Measurements from ENCODE around the gene ANKH.

Gene ANKH

DNA sequence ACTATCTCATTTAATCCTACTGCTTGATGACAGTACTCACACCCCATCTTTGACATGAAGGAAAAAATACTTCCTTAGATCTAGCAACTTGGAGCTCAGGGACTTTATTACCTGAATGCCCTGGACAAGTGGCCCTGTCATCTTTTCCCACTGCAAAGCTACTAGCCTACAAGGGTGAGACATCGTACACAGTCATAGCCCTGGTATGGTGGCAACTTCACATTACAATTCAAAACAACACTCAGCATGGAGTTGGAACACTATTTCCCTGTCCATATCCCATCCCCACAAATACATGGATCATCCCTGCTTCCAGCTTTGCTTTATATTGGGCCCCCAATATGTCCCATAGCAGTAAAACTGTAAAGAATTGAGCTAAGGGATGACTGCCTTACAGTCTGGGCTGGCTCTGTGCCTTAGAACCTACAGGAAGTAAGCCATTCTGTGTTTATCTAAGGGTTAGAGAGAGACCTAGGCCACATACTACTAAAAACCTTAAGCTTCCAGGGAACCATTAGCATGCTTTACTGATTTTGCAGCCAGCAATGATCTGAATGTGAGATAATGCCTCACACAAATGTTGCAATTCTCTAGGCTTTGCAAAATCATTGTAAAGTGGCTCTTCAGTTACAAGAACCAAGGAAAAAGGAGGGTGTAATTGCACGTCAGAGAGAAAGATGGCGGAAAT, 151.2 kb downstream of the ANKH start:
- no peak overlapping the region for H3K4me3 ChIP-seq (ENCODE audit: low read length)
- TF ChIP-seq ZNF274 (IDR thresholded peaks at IDR 0.05; ENCODE audit: low read depth, low read length): no peak

- H3K4me3 ChIP-seq (ENCODE audit: low read length): no peak overlapping the region
- TF ChIP-seq ZNF274 (IDR thresholded peaks at IDR 0.05; ENCODE audit: low read depth, low read length): no peak
Observed at GRCh38 chr5:14718778-14719177, 152.8 kb downstream of the ANKH start.

GRCh38 chr5:14716755-14717752, 154.5 kb downstream of the ANKH start:
- TF ChIP-seq ZNF274 (IDR thresholded peaks at IDR 0.05; ENCODE audit: low read depth, low read length): no peak
- no peak overlapping the region for H3K4me3 ChIP-seq (ENCODE audit: low read length)

- no peak for TF ChIP-seq ZNF274 (IDR thresholded peaks at IDR 0.05; ENCODE audit: low read depth, low read length)
- no peak overlapping the region for H3K4me3 ChIP-seq (ENCODE audit: low read length)
Observed at GRCh38 chr5:14715481-14715880, 156.1 kb downstream of the ANKH start.

- no peak overlapping the region for H3K4me3 ChIP-seq (ENCODE audit: low read length)
- TF ChIP-seq ZNF274 (IDR thresholded peaks at IDR 0.05; ENCODE audit: low read depth, low read length): no peak
Observed at GRCh38 chr5:14714706-14715105, 156.9 kb downstream of the ANKH start.

- no peak for TF ChIP-seq ZNF274 (IDR thresholded peaks at IDR 0.05; ENCODE audit: low read depth, low read length)
- no peak overlapping the region for H3K4me3 ChIP-seq (ENCODE audit: low read length)
Observed at GRCh38 chr5:14713476-14714390, 157.8 kb downstream of the ANKH start.

- TF ChIP-seq ZNF274 (IDR thresholded peaks at IDR 0.05; ENCODE audit: low read depth, low read length): no peak
- H3K4me3 ChIP-seq (ENCODE audit: low read length): no peak overlapping the region
Observed at GRCh38 chr5:14712666-14713065, 158.9 kb downstream of the ANKH start.

DNA sequence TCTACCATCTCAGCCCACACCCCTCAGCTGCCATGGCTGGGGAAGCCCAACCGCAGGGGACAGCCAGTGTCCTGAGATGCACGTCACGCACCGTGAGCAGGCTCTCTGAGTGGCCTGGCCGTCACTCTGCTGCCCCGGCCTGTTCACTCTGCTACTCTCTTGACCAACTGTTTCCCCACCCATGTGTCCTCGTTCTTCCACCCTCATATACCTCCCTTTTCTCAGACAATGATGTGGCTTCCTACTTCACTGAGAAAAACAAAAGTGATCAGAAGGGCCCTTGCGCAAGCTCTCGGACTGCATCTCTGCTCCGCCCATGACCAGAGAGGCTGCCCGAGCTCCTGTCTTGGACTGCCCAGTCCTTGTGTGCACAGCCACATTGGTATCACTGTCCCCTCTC, 159.4 kb downstream of the ANKH start:
- H3K4me3 ChIP-seq (ENCODE audit: low read length): no peak overlapping the region
- no peak for TF ChIP-seq ZNF274 (IDR thresholded peaks at IDR 0.05; ENCODE audit: low read depth, low read length)

DNA sequence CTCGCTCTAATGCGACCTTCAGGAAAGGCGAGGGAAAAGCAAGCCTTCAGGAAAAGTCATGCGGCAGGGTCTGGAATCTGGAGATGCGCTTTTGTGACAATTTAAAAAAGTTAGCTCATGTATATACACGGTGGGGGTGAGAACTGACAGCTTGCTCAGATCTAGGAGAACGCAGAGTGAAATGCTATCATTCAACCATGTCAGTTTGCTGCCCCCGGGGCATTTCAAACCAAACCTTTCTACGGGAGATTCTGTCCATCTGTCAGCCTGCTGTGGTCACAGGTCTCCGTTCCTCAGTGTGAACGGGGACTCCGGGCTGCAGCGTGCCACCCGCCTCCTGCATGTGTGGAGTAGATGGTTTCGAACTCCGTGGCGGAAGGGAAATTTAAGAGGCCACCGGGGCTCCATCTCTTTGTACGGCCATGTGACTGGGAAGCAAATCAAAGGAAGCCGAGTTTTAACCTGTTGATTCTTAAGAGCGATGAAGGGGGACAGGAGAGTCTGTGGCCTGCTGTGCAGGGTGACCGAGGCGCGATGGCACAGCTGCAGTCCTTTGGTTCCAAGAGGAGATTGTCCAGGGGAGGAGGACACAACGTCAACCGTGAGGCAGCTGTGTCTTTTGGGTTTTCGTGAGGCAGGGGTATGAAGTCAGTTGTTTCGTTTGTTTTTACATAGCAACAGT, 161.1 kb downstream of the ANKH start:
- TF ChIP-seq ZNF274 (IDR thresholded peaks at IDR 0.05; ENCODE audit: low read depth, low read length): no peak
- H3K4me3 ChIP-seq (ENCODE audit: low read length): no peak overlapping the region

DNA sequence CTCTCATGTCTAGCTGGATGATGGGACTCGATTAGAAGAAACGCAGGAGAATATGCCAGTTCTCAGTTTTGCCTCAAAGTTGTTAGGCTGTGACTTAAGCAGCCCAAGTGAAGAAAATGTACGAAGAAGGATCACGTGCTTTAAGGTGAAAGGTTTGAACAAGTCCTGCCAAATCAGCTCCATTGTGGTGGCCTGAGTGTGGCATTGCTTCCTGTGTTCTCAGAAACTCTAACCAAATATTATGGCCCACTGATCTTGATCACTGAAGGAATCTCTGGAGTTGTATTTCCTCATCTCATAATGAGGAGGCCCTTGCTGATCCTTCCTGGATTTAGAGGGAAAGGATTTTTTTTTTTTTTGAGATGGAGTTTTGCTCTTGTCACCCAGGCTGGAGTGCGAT, 163.0 kb downstream of the ANKH start:
- no peak for TF ChIP-seq ZNF274 (IDR thresholded peaks at IDR 0.05; ENCODE audit: low read depth, low read length)
- no peak overlapping the region for H3K4me3 ChIP-seq (ENCODE audit: low read length)

DNA sequence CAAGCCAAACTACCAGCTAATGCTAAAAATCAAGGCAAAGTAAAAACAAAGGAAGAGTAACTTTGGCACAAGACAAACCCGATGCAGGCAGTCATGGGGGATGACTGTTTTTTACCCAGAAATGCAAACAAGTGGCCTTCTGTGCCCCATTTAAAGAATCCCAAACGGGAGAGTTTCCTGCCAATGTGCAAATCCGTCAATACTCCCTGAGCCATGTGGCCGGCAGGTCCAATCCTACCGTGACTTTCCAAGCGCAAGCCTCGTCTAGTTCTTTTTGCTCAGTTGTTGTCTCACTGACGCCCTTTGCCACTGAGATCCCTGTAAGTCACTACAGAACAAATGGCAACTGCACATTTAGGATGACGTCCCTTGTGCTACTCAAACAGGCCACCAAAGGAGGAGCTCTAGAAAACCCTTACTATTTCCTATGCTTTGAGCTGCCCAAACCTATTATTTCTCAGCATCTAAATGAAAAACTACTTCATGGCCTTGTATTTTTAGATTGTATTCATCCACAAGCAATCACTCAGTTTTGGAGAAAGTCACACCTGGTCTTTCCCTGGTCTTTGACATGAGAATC, 163.7 kb downstream of the ANKH start:
- H3K4me3 ChIP-seq (ENCODE audit: low read length): no peak overlapping the region
- TF ChIP-seq ZNF274 (IDR thresholded peaks at IDR 0.05; ENCODE audit: low read depth, low read length): no peak

DNA sequence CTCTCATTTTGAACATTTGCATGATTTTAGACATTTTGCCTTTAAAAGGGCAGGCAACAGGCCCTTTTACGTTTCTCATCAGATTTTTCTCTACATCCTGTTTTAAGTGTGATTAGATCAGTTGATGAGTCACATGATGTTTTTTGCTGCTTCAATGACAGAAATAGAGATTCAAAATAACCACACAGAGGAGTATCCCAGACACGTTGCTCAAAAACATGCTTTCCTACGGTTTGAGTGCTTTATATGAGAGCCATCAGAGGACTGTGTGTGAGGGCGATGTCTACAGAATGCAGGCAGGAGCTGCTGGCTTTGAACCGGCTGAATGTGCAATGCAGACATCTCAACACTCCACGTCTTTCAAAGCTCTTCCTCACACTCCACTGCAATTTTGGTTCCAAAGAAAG, 165.0 kb downstream of the ANKH start:
- TF ChIP-seq ZNF274 (IDR thresholded peaks at IDR 0.05; ENCODE audit: low read depth, low read length): no peak
- H3K4me3 ChIP-seq (ENCODE audit: low read length): no peak overlapping the region

DNA sequence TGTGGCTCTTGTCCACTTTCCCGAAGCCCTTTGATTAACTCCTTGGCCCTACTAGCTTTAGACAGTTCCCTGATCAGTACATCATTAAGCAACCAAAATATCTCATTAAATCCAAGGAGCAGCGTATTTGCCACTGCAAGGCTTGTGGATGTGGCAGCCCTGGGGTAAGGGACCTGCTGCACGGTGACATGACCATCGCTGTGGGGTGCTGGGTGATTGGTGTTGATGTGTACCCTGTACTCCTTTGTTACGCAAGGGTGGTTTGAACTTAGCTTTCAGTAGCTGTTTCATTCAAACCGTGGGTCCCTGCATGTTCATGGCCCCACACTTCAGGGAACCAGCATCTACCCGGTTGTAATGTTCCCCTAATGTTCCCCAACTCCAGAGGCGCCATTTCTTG, 166.0 kb downstream of the ANKH start:
- no peak overlapping the region for H3K4me3 ChIP-seq (ENCODE audit: low read length)
- TF ChIP-seq ZNF274 (IDR thresholded peaks at IDR 0.05; ENCODE audit: low read depth, low read length): no peak

All from GM08714 (cell line).